Prostate gland (tissue), 2 donors: ENCODE data around the gene STYXL2. TPM values are rescaled to one million over a fixed set of nuclear protein-coding genes. Genes with fewer than 3 reads are reported as not detected.
A peak's percentile ranks its signal among the peaks of the same experiment; 100 is the strongest.

Source experiments
- DNase-seq: peaks from one replicate; pipeline ENCODE4 v3.0.0-alpha.2; 2019; ENCODE audit warnings: low spot score
- H3K27ac ChIP-seq, 2 donors: fragments of 200-600 bp; sonication (generic); 2 replicates each; pipeline ENCODE4 v1.5.1; 2017 to 2019
- H3K27me3 ChIP-seq: fragments of 200-600 bp; sonication (generic); replicated peaks from 2 replicates; pipeline ENCODE4 v1.5.1; 2019; ENCODE audit not compliant: insufficient read depth
- H3K36me3 ChIP-seq, 2 donors: fragments of 200-600 bp; sonication (generic); 1 replicate in 1 of 2; 2 replicates in 1 of 2; pipeline versions ENCODE4 v1.5.1 to v1.8.1; 2017 to 2019
- H3K4me1 ChIP-seq: fragments of 200-600 bp; sonication (generic); replicated peaks from 2 replicates; pipeline ENCODE4 v1.5.1; 2019
- H3K4me3 ChIP-seq, 2 donors: fragments of 200-600 bp; sonication (generic); 2 replicates each; pipeline ENCODE4 v1.5.1; 2017 to 2019
- H3K9me3 ChIP-seq: fragments of 200-600 bp; sonication (generic); 2 replicates; pipeline ENCODE4 v1.5.1; 2017
- CTCF ChIP-seq, 4 experiments: fragments of 200-600 bp in 2 of 4; fragments of 450-650 bp in 2 of 4; sonication (generic) in 2 of 4; IDR thresholded peaks; 1 replicate in 3 of 4; 2 replicates in 1 of 4; pipeline ENCODE4 v1.5.1; 2016 to 2019; ENCODE audit warnings: antibody characterized with exemption in 4 of 4, mild to moderate bottlenecking in 2 of 4, moderate library complexity in 2 of 4
- POLR2A ChIP-seq: fragments of 450-650 bp; IDR thresholded peaks from one replicate; pipeline ENCODE4 v1.6.1; 2016; ENCODE audit warnings: antibody characterized with exemption, mild to moderate bottlenecking
- POLR2AphosphoS5 ChIP-seq: sonication (generic); formaldehyde crosslinking; IDR thresholded peaks from one replicate; pipeline ENCODE4 v1.6.1; 2017; ENCODE audit warnings: antibody characterized with exemption
- WGBS: methylation state at CpG from one replicate; pipeline ENCODE4 v1.1.5; 2018; 5-methylcytosine and 5-hydroxymethylcytosine counted together
- intact Hi-C: fragments of 100-400 bp; cut with DNase I; formaldehyde crosslinking; loops from one replicate; pipeline ENCODE4 v1.14.2; 2022
- total RNA-seq, 2 donors: library from RNA; depleted of rRNA; stranded (reverse); fragments of >200 nt; gene quantifications; one replicate each; pipeline ENCODE4 v1.1.0, GENCODE V29; 2016

STYXL2 gene
- total RNA-seq, 2 donors from 2014 or later: 0.34 to 1.5 TPM

GRCh38 chr1:167066333-167067122, 27.3 kb upstream of the STYXL2 start:
- Histone ChIP-seq H3K9me3 (no peaks in the 10 kb centered on the region), H3K27me3 (no peaks in the 10 kb centered on the region), H3K27ac (no peak overlapping the region), H3K36me3 (no peaks in the 10 kb centered on the region), H3K4me3 (no peak overlapping the region), H3K4me1 (no peaks in the 10 kb centered on the region)
- intact Hi-C loops: loop anchor here (2.0 to 5.0 kb wide), 4 partner anchors 154 to 486 kb away; partner anchors contain the start of genes CREG1 and POU2F1
- TF ChIP-seq POLR2AphosphoS5 (peak; percentile 14), CTCF (IDR thresholded peaks at IDR 0.05) (peak; percentile 75 to 96 (median 94)), POLR2A (no peak)
- DNase-seq: peak; percentile 64
- 8% methylated on average over 28 of the region's 31 CpGs for whole genome bisulfite sequencing

GRCh38 chr1:167067904-167068303, 26.0 kb upstream of the STYXL2 start:
- no peak for TF ChIP-seq POLR2A
- no peak for TF ChIP-seq POLR2AphosphoS5
- TF ChIP-seq CTCF (IDR thresholded peaks at IDR 0.05): no peak
- no peaks in the 10 kb centered on the region for H3K4me1 ChIP-seq
- intact Hi-C loops: loop anchor here (2.0 to 5.0 kb wide), 4 partner anchors 153 to 484 kb away; partner anchors contain the start of genes CREG1 and POU2F1
- DNase-seq: no peak
- 84% methylated on average over 3 of the region's 3 CpGs for WGBS
- H3K36me3 ChIP-seq: no peaks in the 10 kb centered on the region
- H3K27me3 ChIP-seq: no peaks in the 10 kb centered on the region
- H3K4me3 ChIP-seq: no peak overlapping the region
- H3K9me3 ChIP-seq: no peaks in the 10 kb centered on the region
- no peak overlapping the region for H3K27ac ChIP-seq

GRCh38 chr1:167068761-167069160, 25.1 kb upstream of the STYXL2 start:
- H3K36me3 ChIP-seq: no peaks in the 10 kb centered on the region
- no peaks in the 10 kb centered on the region for H3K9me3 ChIP-seq
- H3K4me1 ChIP-seq: no peaks in the 10 kb centered on the region
- no peak for TF ChIP-seq POLR2AphosphoS5
- TF ChIP-seq POLR2A: no peak
- TF ChIP-seq CTCF (IDR thresholded peaks at IDR 0.05): no peak
- 94% methylated on average over 13 of the region's 13 CpGs for WGBS
- H3K4me3 ChIP-seq: no peak overlapping the region
- no peak for DNase-seq
- no peaks in the 10 kb centered on the region for H3K27me3 ChIP-seq
- intact Hi-C loops: loop anchor here (5.0 kb wide), 2 partner anchors 464 to 484 kb away; partner anchors contain the start of gene CREG1
- no peak overlapping the region for H3K27ac ChIP-seq

- Histone ChIP-seq H3K4me3 (no peak overlapping the region), H3K27me3 (no peaks in the 10 kb centered on the region), H3K4me1 (no peaks in the 10 kb centered on the region), H3K36me3 (no peaks in the 10 kb centered on the region), H3K9me3 (no peaks in the 10 kb centered on the region), H3K27ac (no peak overlapping the region)
- WGBS: 96% methylated on average over 8 of the region's 8 CpGs
- no peak for DNase-seq
- TF ChIP-seq POLR2A: no peak
- TF ChIP-seq POLR2AphosphoS5: no peak
- no peak for TF ChIP-seq CTCF (IDR thresholded peaks at IDR 0.05)
- intact Hi-C loops: no loop called here
These were observed 22.6 kb upstream of the STYXL2 start for GRCh38 chr1:167071286-167071685.

GRCh38 chr1:167076136-167076710, 17.7 kb upstream of the STYXL2 start:
- Histone ChIP-seq H3K27me3 (peaks cover 2% of the 10 kb centered on the region), H3K27ac (no peak overlapping the region), H3K4me1 (no peaks in the 10 kb centered on the region), H3K9me3 (no peaks in the 10 kb centered on the region), H3K4me3 (no peak overlapping the region), H3K36me3 (no peaks in the 10 kb centered on the region)
- intact Hi-C loops: no loop called here
- DNase-seq: no peak
- TF ChIP-seq CTCF (IDR thresholded peaks at IDR 0.05): no peak
- TF ChIP-seq POLR2A: no peak
- TF ChIP-seq POLR2AphosphoS5: no peak
- WGBS: 82% methylated on average over 8 of the region's 8 CpGs
